ENCODE measurements around the gene AGMAT.
A peak's percentile ranks its signal among the peaks of the same experiment; 100 is the strongest.

The AGMAT gene

GRCh38 chr1:15526490-15527339, 58.1 kb downstream of the AGMAT start, which contains the start of gene DNAJC16:
Gene DNAJC16, plus strand, starts transcription at chr1:15526848. Its CDS starts 2,258 bp downstream, at chr1:15529106.
- no peaks in the 10 kb centered on the region for H3K9me3 Mint-ChIP-seq
- H3K36me3 Mint-ChIP-seq (ENCODE audit: low read depth) = peaks cover 9% of the 10 kb centered on the region
- no peaks in the 10 kb centered on the region for H3K27me3 Mint-ChIP-seq (ENCODE audit: low read depth)
- peak within 1 kb of the TSS; percentile 87 for H3K4me3 Mint-ChIP-seq
- peak within 1 kb of the TSS; percentile 100 for H3K27ac Mint-ChIP-seq
- peaks cover 39% of the 10 kb centered on the region for H3K4me1 Mint-ChIP-seq (ENCODE audit: low read depth)
- peak; percentile 99 for DNase-seq (ENCODE audit: low spot score)

DNA sequence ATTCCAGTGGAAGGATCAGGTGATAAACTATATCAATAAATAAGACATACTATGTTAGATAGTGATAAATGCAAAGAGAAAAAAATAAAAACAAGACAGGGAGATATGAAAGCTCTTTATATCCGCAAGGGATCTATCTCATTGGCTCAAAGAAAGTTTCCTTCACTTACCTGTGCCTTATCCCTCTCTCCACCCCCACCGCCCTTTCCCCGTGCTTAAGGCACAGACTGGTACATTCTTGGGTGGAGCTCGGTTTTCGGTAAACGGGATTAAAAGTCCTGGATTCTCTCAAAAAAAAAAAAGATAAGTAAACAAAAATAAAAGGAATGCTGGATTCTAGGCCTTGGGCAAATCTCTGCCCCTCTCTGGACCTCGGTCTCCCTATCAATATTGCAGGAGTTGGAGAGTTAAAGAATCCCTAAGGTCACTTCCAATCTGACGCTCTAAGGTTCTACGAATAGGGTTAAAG, 58.8 kb downstream of the AGMAT start:
- DNase-seq (ENCODE audit: low spot score) = no peak

GRCh38 chr1:15525050-15526020, 59.5 kb downstream of the AGMAT start:
- Mint-ChIP-seq H3K9me3 (no peaks in the 10 kb centered on the region), H3K27me3 (ENCODE audit: low read depth) (no peaks in the 10 kb centered on the region), H3K4me3 (peak overlapping the region; percentile 87), H3K36me3 (ENCODE audit: low read depth) (peaks cover 7% of the 10 kb centered on the region), H3K4me1 (ENCODE audit: low read depth) (peaks cover 44% of the 10 kb centered on the region), H3K27ac (peak overlapping the region; percentile 100)
- DNase-seq (ENCODE audit: low spot score) = no peak

More for the DNA sequence above, 58.8 kb downstream of the AGMAT start:
- Mint-ChIP-seq H3K4me3 (peak overlapping the region; percentile 87), H3K27me3 (ENCODE audit: low read depth) (no peaks in the 10 kb centered on the region), H3K9me3 (no peaks in the 10 kb centered on the region), H3K27ac (peak overlapping the region; percentile 100), H3K36me3 (ENCODE audit: low read depth) (peaks cover 12% of the 10 kb centered on the region), H3K4me1 (ENCODE audit: low read depth) (peaks cover 44% of the 10 kb centered on the region)

- Mint-ChIP-seq H3K4me3 (peak overlapping the region; percentile 87), H3K36me3 (ENCODE audit: low read depth) (peaks cover 5% of the 10 kb centered on the region), H3K27me3 (ENCODE audit: low read depth) (no peaks in the 10 kb centered on the region), H3K9me3 (no peaks in the 10 kb centered on the region), H3K4me1 (ENCODE audit: low read depth) (peaks cover 44% of the 10 kb centered on the region), H3K27ac (peak overlapping the region; percentile 100)
- DNase-seq (ENCODE audit: low spot score) = peak; percentile 98
Observed at GRCh38 chr1:15524283-15525049, 60.4 kb downstream of the AGMAT start.

GRCh38 chr1:15524021-15524282, 60.9 kb downstream of the AGMAT start, which contains the start of gene CASP9:
Gene CASP9, minus strand, starts transcription at chr1:15524215. Its CDS starts 15 bp downstream, at chr1:15524200.
- DNase-seq (ENCODE audit: low spot score) = no peak
- Mint-ChIP-seq H3K27ac (peak within 1 kb of the TSS; percentile 100), H3K27me3 (ENCODE audit: low read depth) (no peaks in the 10 kb centered on the region), H3K4me1 (ENCODE audit: low read depth) (peaks cover 44% of the 10 kb centered on the region), H3K9me3 (no peaks in the 10 kb centered on the region), H3K4me3 (peak within 1 kb of the TSS; percentile 87), H3K36me3 (ENCODE audit: low read depth) (peaks cover 7% of the 10 kb centered on the region)

DNA sequence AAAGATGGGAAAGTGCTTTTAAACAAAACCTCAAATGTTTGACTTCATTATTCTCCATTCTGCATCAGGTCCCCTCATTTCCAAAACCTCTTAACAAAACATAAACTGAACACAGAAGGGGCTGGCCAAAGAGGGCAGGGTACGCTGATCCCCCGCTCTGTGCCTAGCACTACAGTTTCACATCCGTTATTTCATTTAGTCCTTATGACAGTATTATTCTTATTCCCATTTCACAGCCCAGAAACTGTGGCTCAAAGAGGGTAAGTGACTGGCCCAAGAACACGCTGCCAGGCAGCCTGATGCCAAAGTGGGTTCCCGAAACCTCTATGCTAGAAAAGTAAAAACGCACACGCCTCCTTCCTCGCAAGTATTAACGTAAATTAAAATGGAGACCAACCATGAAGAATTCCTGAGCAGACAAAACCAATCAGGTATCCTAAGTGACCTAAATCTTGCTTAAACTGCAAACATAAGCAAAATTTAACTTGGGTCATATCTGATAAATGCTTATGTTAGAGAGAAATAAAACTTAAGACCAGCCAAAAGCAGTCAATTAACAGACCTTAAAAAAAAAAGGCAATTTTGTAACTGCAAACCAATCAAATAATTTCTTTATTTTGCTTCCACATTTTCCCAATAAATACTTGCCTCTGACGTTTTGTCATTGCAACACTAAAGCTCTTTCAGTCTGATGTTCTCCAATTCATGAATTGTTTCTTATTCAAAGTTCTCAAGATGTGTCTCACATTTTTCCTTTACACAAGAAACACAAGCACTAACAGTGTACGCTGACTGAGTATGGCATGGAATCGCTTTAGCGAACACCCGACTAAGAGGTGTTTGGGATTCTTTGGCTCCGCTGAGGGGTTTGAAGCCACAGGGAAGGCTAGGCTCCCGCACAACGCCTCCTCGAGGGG, 61.5 kb downstream of the AGMAT start:
- Mint-ChIP-seq H3K4me3 (peak overlapping the region; percentile 87), H3K27ac (peak overlapping the region; percentile 100), H3K36me3 (ENCODE audit: low read depth) (peaks cover 9% of the 10 kb centered on the region), H3K4me1 (ENCODE audit: low read depth) (peaks cover 46% of the 10 kb centered on the region), H3K27me3 (ENCODE audit: low read depth) (no peaks in the 10 kb centered on the region), H3K9me3 (no peaks in the 10 kb centered on the region)
- no peak for DNase-seq (ENCODE audit: low spot score)

GRCh38 chr1:15522551-15522950, 62.3 kb downstream of the AGMAT start:
- no peak for DNase-seq (ENCODE audit: low spot score)
- H3K36me3 Mint-ChIP-seq (ENCODE audit: low read depth) = peaks cover 17% of the 10 kb centered on the region
- H3K4me3 Mint-ChIP-seq = peak overlapping the region; percentile 47
- H3K27me3 Mint-ChIP-seq (ENCODE audit: low read depth) = no peaks in the 10 kb centered on the region
- H3K4me1 Mint-ChIP-seq (ENCODE audit: low read depth) = peaks cover 41% of the 10 kb centered on the region
- no peaks in the 10 kb centered on the region for H3K9me3 Mint-ChIP-seq
- no peak overlapping the region for H3K27ac Mint-ChIP-seq

All from T-helper 2 cell treated with Interferon-gamma antibody and Interleukin-4, amounts not matched to agents 5 μg/mL and 100 μg/mL, for 36 hours (primary cell).